ENCODE data around the gene PLA2G2C.

PLA2G2C gene

DNA sequence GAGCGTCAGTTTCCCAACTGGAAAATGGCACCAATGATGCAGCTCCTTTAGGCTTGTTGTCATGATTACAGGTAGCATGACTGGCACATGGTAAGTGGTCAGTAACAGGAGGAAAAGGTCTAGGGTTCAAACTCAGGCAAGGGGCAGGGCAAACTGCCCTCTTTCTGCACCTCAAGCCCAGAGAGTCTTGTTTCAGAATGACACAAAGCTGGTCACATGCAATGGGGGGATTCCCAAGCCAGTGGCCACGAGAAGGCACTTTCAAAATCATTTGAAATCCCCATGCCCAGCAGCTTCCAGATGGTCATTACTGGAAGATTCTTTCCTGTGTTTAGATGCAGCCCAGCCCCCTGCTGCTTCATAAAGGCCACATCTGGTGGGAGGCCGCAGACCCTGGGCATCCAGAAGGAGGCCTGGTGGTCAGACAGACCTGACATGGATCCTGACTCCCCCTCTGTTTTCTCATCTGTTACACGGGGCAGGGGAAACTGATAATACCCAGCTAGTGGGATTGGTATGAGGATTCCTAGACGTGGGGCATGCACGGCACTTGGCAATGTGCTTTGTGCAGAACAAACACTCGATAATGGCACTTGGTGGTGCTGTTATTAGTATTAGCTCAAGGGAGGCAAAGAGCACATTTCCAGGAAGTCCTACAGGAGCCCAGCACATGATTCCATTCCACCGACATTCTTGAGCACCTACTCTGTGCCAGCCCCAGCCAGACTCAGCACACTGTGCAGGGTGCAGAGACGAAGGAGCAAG lies 60.1 kb downstream of the PLA2G2C start:
- no peak for DNase-seq

DNA sequence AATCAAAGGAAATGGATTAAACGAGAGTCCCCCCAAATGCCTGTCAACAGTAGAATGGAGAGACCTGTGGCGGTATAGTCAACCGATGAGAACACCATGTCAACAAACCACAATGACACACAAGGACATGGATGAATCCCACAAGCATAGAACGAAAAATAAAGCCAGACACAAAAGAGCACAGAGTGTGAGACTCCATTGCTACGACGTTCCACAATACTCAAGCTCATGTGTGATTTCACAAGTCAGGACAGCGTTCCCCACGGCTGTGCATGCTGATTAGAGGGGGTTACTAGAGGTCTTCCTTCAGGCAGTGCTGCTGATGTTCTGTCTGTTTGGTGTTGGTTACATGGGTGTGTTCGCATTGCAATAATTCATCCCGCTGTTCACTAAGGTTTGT lies 61.2 kb downstream of the PLA2G2C start:
- no peak for DNase-seq

DNA sequence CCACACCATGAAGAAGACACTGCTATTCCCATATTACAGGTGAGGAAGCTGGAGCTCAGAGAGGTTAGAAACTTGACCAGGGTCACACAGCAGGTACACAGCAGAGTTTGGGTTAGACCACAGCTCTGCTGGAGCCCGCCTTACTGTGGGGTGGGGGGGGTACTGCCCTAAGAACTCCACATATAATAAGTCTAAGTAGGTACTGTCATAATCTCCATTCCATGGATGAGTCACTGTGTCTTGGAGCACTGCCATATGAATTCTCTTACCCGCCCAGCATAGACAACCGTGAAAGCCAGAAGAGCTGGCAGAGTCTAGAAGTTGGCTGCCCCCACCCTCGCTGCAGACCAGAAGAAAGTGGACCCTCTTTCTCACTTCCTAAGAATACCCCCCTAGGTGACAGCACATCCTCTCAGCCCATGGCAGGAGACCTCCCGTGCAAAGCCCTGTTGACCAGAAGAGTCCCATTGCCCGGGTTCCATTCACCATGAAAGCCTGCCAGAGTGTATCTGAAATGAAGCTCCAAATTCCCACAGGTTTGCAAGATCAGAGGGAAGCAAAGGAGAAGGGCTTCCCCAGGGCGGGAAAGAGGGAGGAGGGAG lies 61.8 kb downstream of the PLA2G2C start:
- peak; percentile 25 for DNase-seq

DNA sequence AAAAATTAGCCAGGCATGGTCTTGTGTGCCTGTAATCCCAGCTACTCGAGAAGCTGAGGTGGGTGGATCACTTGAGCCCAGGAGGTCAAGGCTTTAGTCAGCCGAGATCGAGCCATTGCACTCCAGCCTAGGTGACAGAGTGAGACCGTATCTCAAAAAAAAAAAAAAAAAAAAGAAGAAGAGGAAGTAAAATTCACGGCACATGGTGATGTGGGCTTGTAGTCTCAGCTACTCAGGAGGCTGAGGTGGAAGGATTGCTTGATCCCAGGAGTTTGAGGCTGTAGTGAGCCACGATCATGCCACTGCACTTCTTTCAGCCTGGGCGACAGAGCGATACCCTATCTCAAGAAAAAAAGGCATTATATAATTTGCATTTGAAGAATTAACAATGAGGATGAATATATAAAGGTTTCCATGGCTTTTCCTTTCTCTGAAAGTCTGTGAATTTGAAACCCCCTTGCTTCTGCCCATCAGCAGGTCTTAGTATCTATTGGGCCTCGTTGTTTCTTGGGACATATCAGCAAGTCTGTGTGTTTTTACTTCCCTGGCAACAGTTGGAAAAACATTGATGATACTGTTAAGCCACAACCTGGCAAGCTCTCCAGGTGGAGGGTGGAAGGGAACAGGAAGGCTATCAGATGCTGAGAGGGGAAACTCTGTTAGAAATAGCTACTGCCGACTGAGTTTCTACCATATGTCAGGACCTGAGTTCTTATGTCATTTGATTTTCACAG lies 62.4 kb downstream of the PLA2G2C start:
- no peak for DNase-seq

DNA sequence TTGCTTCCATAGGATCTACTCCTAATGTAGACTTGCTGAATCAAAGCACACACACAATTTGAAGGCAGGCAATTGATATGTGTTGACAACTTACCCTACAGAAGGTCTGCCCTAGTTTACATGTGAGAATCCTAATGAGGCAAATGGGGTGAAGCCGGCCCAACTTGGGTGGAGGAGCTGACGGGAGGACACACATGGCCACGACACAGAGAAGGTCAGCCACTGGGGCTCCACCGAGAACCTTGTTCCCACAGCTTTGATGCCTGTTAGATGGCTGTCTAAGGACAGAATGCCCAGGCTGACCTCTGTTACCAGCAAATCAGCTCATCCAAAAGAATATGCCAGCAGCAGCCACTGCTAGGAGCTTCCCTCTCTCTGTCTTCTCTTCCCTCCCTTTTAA lies 65.5 kb downstream of the PLA2G2C start:
- DNase-seq: no peak

DNA sequence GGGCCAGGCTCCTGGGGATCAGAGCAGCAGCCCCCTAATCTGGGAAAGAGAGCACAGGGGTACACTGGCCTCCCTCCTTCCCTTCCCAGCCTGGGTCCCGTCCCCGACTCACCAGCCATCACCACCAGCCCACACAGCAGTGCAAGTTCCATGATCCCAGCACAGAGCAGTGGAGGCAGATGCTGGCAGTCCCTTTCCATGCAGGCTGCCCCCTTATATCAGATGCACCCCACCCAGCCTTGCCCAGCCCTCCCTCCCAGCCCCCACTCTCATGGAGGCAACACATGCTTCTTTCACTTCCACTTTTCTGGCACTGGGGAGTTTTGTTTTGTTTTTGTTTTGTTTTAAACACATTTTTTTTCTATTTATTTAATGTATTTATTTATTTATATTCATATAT lies 67.0 kb downstream of the PLA2G2C start, which contains the start of gene PLA2G2D:
TSS of gene PLA2G2D (minus strand) at position 190 of the 400 bp plus-strand sequence. CDS start at position 152, 38 bp downstream.
- DNase-seq: no peak

DNA sequence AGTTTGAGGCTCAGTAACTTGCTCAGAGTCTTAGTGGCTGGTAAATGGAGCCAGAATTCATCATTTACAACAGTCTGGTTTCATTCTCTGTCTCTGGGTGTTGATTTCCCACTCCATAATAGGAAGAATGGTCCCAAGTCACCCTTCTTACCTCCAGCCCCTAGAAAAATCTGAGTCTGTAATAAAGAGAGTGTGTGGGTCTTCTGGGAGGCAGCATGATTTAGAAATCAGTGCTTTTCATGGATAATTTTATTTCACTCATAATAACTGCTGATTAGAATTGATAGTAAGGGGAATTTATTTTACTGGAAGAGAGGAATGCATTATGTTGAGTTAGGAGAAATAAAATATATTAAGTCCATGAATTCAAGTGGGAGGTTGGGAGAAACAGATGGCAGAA lies 69.1 kb downstream of the PLA2G2C start:
- no peak for DNase-seq

DNA sequence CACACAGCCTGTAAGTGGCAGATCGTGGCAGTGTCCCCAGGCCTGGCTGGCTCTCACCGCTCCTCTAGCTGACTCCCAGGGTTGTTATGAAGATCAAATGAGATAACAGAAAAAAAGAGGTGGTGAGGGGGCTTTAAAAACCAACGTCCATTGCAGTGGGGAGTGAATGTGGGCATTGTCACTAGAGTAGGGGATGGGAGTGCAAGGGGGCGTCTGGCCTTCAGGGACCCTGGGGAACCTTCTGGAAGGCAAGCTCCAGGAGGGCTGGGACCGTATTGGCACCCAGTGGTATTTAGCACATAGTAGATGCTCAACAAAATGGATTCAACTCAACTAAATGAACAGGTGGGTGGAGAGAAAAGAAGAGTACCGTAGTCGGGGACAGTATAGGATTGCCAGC lies 70.4 kb downstream of the PLA2G2C start:
- no peak for DNase-seq

DNA sequence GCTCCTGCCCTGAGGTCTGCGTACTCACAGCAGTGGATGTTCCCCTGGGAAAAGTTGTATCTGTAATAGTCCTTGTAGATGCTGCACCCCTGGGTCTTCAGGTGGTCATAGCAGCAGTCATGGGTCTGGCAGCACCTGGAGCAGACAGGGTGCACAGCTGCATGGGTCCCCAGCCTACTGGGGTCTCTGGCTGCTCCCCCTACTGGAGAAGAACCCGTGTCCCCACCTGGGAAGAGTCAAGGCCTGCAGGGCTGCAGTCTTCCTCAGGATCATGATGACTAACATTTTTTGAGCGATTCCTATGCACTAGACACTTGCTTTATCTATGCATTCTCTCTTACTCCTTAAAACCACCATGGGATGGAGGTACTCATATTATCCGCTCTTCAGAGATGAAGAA lies 70.8 kb downstream of the PLA2G2C start:
- DNase-seq: no peak

DNA sequence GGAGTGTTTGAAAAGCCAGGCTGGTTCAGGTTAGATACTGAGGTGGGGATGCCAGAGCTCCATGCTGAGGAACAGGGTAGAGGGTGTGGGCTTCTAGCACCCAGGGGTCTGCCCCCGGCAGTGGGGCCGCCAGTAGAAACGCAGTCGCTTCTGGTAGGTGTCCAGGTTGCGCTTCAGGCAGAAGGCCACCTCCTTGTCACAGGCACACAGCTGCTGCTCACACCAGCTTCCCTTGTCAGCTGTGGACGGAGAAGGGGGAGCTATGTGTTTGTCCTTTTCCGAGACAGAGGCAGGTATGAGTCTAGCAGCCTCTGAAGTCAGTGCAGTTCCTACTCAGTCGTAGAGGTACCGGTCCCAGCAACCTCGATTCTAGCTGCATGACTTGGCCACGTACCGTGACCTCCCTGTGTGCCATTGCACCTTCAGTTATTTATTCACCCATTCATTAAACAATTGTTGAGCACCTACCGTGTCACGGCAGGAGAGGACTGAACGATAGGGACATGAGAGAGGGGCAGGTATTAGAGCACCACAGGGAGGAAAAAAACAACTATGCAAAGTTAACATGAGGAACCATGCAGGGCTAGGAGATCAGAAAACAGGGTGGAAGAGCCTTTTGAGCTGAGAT lies 72.2 kb downstream of the PLA2G2C start:
- no peak for DNase-seq
